Lung (tissue), 12 donors: ENCODE results near the gene LIPH. TPM values are rescaled to one million over a fixed set of nuclear protein-coding genes. Genes with fewer than 3 reads are reported as not detected.
"Not testable (repeated sequence)": the region's sequence is repeated elsewhere in the genome, so short reads cannot be mapped to it uniquely, and the experiment has no call there.

Experiments used
- ATAC-seq: fragments of 200-7000 bp; cut with Tn5 transposase; one replicate; pipeline ENCODE4 v1.9.1; 2020; ENCODE audit warnings: moderate number of reproducible peaks; ENCODE audit not compliant: insufficient read depth, low FRiP score
- DNase-seq, 3 donors: peaks; one replicate each; pipeline ENCODE4 v3.0.0-alpha.2; 2013 to 2017
- H3K27ac ChIP-seq, 2 donors: one replicate each; pipeline ENCODE4 v1.5.1; 2013; ENCODE audit warnings: mild to moderate bottlenecking in 2 of 2, moderate library complexity in 2 of 2, control low read depth in 1 of 2, inconsistent platforms in 1 of 2, low read depth in 1 of 2, low read length in 1 of 2
- H3K27me3 ChIP-seq, 3 donors: one replicate each; pipeline ENCODE4 v1.5.1; 2013; ENCODE audit warnings: low read length in 2 of 3; ENCODE audit not compliant: control insufficient read depth in 3 of 3, insufficient read depth in 3 of 3
- H3K36me3 ChIP-seq, 4 donors: one replicate each; pipeline ENCODE4 v1.5.1; 2013; ENCODE audit warnings: low read length in 4 of 4, mild to moderate bottlenecking in 1 of 4, moderate library complexity in 1 of 4; ENCODE audit not compliant: control insufficient read depth in 4 of 4, insufficient read depth in 4 of 4
- H3K4me1 ChIP-seq, 5 donors: one replicate each; pipeline ENCODE4 v1.5.1; 2013; ENCODE audit warnings: low read length in 5 of 5, mild to moderate bottlenecking in 2 of 5, moderate library complexity in 1 of 5; ENCODE audit not compliant: control insufficient read depth in 5 of 5, insufficient read depth in 5 of 5
- H3K4me3 ChIP-seq: one replicate; pipeline ENCODE4 v1.5.1; 2013; ENCODE audit warnings: mild to moderate bottlenecking, control low read depth, moderate library complexity
- H3K9ac ChIP-seq, 2 donors: one replicate each; pipeline ENCODE4 v1.5.1; 2013; ENCODE audit warnings: low read length in 2 of 2, control low read depth in 1 of 2; ENCODE audit not compliant: insufficient read depth in 1 of 2
- H3K9me3 ChIP-seq, 4 donors: one replicate each; pipeline ENCODE4 v1.5.1; 2013; ENCODE audit warnings: low read length in 3 of 4, mild to moderate bottlenecking in 1 of 4, moderate library complexity in 1 of 4; ENCODE audit not compliant: control insufficient read depth in 4 of 4, insufficient read depth in 3 of 4
- CTCF ChIP-seq: IDR thresholded peaks from 2 replicates; pipeline ENCODE4 v1.5.1; 2012; ENCODE audit warnings: mild to moderate bottlenecking; ENCODE audit errors: control extremely low read depth, extremely low read depth
- WGBS, 2 donors: extraction: QIAGEN DNeasy Blood & Tissue Kit; methylation state at CpG; one replicate each; pipeline ENCODE4 v1.1.7; 2013; 5-methylcytosine and 5-hydroxymethylcytosine counted together
- polyA plus RNA-seq, 2 donors: library from polyadenylated mRNA; stranded (reverse); fragments of 200-250 nt; gene quantifications; one replicate each; pipeline ENCODE4 v1.2.1, GENCODE V29; 2013
- total RNA-seq, 2 donors: library from RNA; depleted of rRNA in 1 of 2; stranded (reverse); fragments of >200 nt in 1 of 2; gene quantifications; one replicate each; pipeline ENCODE4 v1.2.1, GENCODE V29; 2014 to 2021
- donor health status: control.
- donor health status: control.
- donor health status: Bipolar disorder and iron deficiency.
- donor health status: healthy.
- donor health status: DM: yes; HTN: yes; CAD: no.

Gene LIPH
- total and polyA plus RNA-seq, 4 donors = 6.2 to 26.1 (median 15.0) TPM

GRCh38 chr3:185473290-185473815 lies 79.0 kb downstream of the LIPH start:
- DNase-seq = no peak
- H3K27me3 ChIP-seq = no peaks in the 10 kb centered on the region
- ATAC-seq = no peak
- no peak overlapping the region for H3K9ac ChIP-seq
- no peak overlapping the region for H3K27ac ChIP-seq
- no peaks in the 10 kb centered on the region for H3K4me1 ChIP-seq
- no peak overlapping the region for H3K4me3 ChIP-seq
- WGBS, 2 donors = 96 to 97% methylated on average over 15 of the region's 15 CpGs
- peaks cover 5 to 20% (median 11%) of the 10 kb centered on the region in 4 donors for H3K36me3 ChIP-seq
- no peak for TF ChIP-seq CTCF
- H3K9me3 ChIP-seq = no peaks in the 10 kb centered on the region

GRCh38 chr3:185470323-185470722 lies 82.1 kb downstream of the LIPH start:
- 81 to 87% methylated on average over 3 of the region's 3 CpGs for WGBS, 2 donors

GRCh38 chr3:185469542-185469941 lies 82.8 kb downstream of the LIPH start:
- H3K36me3 ChIP-seq = peaks cover 0 to 27% (median 16%) of the 10 kb centered on the region in 4 donors
- H3K9ac ChIP-seq = no peak overlapping the region
- no peak for TF ChIP-seq CTCF
- WGBS, 2 donors = 81 to 88% methylated on average over 3 of the region's 3 CpGs
- H3K4me3 ChIP-seq = no peak overlapping the region
- H3K4me1 ChIP-seq = no peaks in the 10 kb centered on the region
- H3K9me3 ChIP-seq = no peaks in the 10 kb centered on the region
- ATAC-seq (no peak), DNase-seq (no peak)
- no peaks in the 10 kb centered on the region for H3K27me3 ChIP-seq
- no peak overlapping the region for H3K27ac ChIP-seq

More at GRCh38 chr3:185470323-185470722, 82.1 kb downstream of the LIPH start:
- Histone ChIP-seq H3K4me1 (no peaks in the 10 kb centered on the region), H3K4me3 (no peak overlapping the region), H3K36me3 (peaks cover 0 to 28% (median 14%) of the 10 kb centered on the region in 4 donors), H3K9ac (no peak overlapping the region), H3K9me3 (no peaks in the 10 kb centered on the region), H3K27ac (no peak overlapping the region), H3K27me3 (no peaks in the 10 kb centered on the region)
- no peak for DNase-seq
- no peak for TF ChIP-seq CTCF
- ATAC-seq = no peak

- 93 to 99% methylated on average over 5 of the region's 5 CpGs for WGBS, 2 donors
- ATAC-seq = not testable (repeated sequence)
Measured at GRCh38 chr3:185466123-185466522, 86.3 kb downstream of the LIPH start.

More at GRCh38 chr3:185466123-185466522, 86.3 kb downstream of the LIPH start:
- not testable (repeated sequence) for H3K27me3 ChIP-seq, H3K9me3 ChIP-seq, H3K27ac ChIP-seq, H3K9ac ChIP-seq, DNase-seq, H3K4me1 ChIP-seq, H3K4me3 ChIP-seq
- peaks cover 0 to 25% (median 11%) of the 10 kb centered on the region in 4 donors for H3K36me3 ChIP-seq
